T47D (cell line): ENCODE measurements around the gene KRT7.

ENCODE experiments used
- DNase-seq, 2 experiments: peaks; one replicate each; pipeline versions ENCODE4 v3.0.0 to v3.0.0-alpha.2; 2011 to 2012; ENCODE audit warnings: low read depth in 1 of 2, low spot score in 1 of 2
- JUND ChIP-seq: IDR thresholded peaks from 2 replicates; pipeline ENCODE4 v1.6.1; 2012; ENCODE audit warnings: low read depth
- in situ Hi-C: cut with HindIII; loops from 2 replicates; pipeline ENCODE4 v1.10.0; 2016; ENCODE audit warnings: low sequenced_read_pairs, low pct_unique_long_range_greater_than_20kb

The KRT7 gene

GRCh38 chr12:52210186-52210924 lies 22.7 kb upstream of the KRT7 start:
- DNase-seq = no peak
- in situ Hi-C loops = no loop called here
- no peak for TF ChIP-seq JUND

GRCh38 chr12:52210925-52211650 lies 22.0 kb upstream of the KRT7 start:
- TF ChIP-seq JUND = no peak
- in situ Hi-C loops = no loop called here
- DNase-seq = no peak

DNA sequence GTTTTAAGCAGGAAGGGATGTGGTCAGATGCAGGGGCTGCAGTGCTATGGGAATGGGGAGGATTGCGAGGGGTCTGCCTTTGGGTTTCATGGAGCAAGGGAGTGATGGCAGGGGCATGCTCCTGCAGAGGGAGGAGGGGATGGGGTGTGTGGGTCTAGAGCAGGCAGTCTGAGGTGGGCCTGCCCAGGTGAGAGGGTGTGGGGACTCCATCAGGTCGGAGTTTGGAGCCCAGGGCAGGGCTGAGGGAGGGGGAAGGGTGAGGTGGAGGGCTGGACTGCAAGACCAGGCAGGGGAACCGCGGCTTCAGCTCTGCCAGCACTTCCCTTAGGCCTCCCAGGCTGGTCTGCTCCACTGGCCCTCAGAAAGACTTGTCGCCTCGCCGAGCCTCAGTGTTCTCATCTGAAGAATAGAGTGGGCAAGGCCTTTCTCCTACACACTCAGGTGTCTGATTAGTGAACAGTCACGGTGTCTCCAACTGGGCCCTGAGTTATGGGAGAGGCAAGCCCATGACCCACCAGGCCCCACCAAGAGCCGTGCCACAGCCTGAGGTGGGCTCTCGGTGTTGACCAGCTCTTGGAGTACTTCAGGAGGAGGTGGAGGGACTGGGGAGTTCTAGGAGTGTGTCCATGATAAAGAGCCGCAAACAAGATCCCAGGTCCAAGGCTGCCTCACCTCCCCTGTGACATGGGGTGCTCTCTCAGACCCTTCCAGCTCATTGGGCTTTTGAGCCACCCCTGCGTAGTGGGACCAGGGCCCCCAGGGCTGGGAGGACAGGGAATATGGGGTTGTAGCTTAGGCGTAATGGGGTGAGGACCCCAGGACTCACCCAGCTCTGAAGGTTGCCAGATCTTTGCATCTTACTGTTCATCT lies 21.1 kb upstream of the KRT7 start:
- in situ Hi-C loops = no loop called here
- DNase-seq = no peak
- TF ChIP-seq JUND = no peak

- TF ChIP-seq JUND = no peak
- in situ Hi-C loops = no loop called here
- DNase-seq = no peak
These were observed 20.1 kb upstream of the KRT7 start for GRCh38 chr12:52212701-52213563.

- no peak for TF ChIP-seq JUND
- in situ Hi-C loops = no loop called here
These were observed 19.3 kb upstream of the KRT7 start for GRCh38 chr12:52213564-52214420.

GRCh38 chr12:52214421-52214802 lies 18.6 kb upstream of the KRT7 start:
- in situ Hi-C loops = no loop called here
- no peak for DNase-seq

More at GRCh38 chr12:52213564-52214420, 19.3 kb upstream of the KRT7 start:
- DNase-seq = peak; percentile 71 to 91

DNA sequence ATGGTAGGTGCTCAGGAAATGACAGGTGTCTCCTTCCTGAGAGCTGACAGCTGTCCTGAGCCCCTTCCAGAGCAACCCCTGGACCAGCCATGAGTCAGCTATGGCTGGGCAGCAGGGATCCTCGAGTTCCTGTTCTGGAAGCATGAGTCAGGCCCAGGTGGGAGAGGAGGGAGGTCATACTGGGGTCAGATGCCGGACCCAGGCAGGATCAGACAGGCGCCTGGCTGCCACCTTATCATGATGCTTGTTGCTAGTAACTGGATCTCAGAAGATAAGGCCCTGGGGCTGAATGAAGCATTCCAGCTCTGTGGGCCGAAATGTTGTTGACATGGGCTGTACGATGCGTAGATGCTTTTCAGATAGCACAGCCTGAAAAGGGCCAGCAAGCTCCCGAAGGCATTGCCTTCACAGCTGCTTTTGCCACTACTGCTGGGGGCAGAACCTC lies 17.4 kb upstream of the KRT7 start:
- TF ChIP-seq JUND = no peak
- in situ Hi-C loops = no loop called here
- DNase-seq = no peak

More at GRCh38 chr12:52214421-52214802, 18.6 kb upstream of the KRT7 start:
- TF ChIP-seq JUND = no peak

- no peak for TF ChIP-seq JUND
- in situ Hi-C loops = no loop called here
- peak in 1 of 2 experiments; percentile 49 for DNase-seq
These were observed 16.9 kb upstream of the KRT7 start for GRCh38 chr12:52216100-52216499.

- TF ChIP-seq JUND = no peak
- in situ Hi-C loops = no loop called here
These were observed 16.2 kb upstream of the KRT7 start for GRCh38 chr12:52216807-52217206.

DNA sequence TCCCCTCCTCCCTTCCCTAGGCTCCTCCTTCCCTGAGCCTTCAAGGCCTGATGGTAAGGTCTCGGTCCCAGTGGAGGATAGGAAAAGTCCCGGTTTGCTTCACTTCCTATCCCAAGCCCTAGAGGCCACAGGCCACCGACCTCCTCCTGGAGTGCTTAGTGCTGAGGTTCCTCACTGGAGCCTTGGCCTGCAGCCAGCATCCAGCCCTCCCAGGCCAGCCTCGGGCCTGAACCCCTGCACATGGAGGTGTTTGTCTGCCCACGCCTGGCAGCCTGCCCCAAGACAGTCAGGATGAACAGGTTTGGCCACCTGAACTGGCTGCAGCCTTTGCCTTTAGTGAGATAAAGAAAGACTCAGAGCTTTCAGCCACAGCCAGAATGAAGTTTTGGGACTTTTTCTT lies 15.8 kb upstream of the KRT7 start:
- in situ Hi-C loops = no loop called here
- peak in 1 of 2 experiments; percentile 94 for DNase-seq
- no peak for TF ChIP-seq JUND

More at GRCh38 chr12:52216807-52217206, 16.2 kb upstream of the KRT7 start:
- no peak for DNase-seq

DNA sequence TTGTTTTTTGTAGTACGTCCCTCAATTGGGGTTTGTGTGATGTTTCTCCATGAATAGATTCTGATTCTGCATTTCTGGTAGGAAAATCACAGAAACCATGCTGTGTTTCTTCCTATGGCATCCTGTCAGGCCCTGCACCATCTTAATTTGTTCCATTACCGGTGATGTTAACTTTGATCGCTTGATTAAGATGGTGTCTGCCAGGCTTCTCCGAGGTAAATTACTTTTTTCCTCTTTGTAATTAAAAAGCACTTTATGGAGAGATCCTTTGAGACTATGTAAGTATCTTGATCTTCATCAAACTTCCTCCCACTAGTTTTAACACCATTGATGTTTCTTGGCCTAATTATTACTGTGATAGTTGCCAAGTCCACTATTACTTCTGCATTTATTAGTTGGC lies 15.0 kb upstream of the KRT7 start:
- no peak for TF ChIP-seq JUND
- in situ Hi-C loops = no loop called here
- no peak for DNase-seq
